ENCODE measurements around the gene TTC7B.

GRCh38 chr14:90602088-90602687 lies 214.0 kb downstream of the TTC7B start:
- no peak for TF ChIP-seq CTCF (IDR thresholded peaks at IDR 0.05)
- no peak for TF ChIP-seq POLR2A (IDR thresholded peaks at IDR 0.05)

Data from esophagus squamous epithelium (tissue), 4 donors.